GM20431 (cell line): Measurements from ENCODE around the gene STRC.
"Not testable (repeated sequence)": the region's sequence is repeated elsewhere in the genome, so short reads cannot be mapped to it uniquely, and the experiment has no call there.

Experiments
- in situ Hi-C: fragments of 300-500 bp; cut with MseI, MboI; formaldehyde crosslinking; loops from one replicate; pipeline ENCODE4 v1.15.0; 2020; ENCODE audit warnings: low sequenced_read_pairs; ENCODE audit not compliant: unreplicated experiment

The STRC gene

DNA sequence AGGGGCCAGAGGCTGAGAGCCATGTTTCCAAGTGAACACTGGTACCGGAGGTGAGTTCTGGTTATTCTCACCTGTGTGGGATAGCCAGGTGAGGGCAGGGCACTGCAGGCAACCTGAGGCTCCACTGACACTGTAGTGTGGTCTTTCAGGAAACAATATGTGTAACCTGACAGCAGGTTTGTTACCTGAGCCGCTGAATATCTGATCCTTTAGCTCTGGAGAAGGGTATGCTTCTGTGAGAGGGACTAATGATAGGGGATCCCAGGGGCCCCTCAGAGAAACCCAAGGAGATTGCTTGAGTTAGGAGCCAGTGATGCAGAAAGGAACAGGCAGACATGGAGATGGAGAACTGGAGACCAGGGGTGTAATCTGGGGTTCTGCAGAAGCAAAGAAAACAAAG is at the start of gene STRC:
Gene STRC, minus strand, starts transcription at position 101 of the 400 bp plus-strand sequence. Its CDS starts 78 bp downstream, at position 23.
- in situ Hi-C loops = not testable (repeated sequence)

DNA sequence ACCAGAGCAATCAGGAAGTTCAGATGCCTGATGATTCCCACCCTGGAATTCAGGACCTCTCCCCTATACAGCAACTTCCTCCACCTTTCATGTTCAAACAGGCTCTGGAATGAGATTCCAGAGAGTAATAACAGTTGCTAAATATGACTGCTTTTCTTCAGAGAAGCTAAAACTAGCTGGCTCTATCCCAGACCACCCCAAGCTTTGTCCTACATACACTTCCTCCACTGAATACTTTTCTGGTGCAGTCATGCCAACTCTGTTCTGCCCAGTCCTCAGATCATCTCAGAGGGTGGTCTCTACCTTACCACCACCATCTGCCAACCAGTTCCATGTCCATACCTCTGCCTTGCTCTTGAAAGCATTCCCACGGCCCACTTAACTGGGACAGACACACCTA is 47.6 kb upstream of the STRC start:
- in situ Hi-C loops = not testable (repeated sequence)

DNA sequence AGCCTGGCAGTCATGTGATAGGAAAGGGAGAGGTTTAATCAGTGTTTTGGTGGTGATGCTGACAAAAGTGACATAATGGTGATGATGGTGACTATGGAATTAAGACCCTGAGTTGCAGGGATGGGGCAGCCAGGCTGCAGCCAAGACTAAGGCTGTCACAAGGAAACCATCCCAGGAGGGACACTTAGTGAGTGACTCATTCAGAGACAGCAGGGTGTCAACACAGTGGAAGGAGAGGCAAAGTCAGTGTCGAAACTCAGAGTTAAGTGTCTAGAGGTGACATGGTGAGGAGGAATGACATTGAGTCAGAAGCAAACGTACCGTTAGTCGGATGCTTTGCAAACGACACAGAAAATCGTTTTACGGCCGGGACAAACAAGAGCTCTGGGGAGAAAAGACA is 44.7 kb upstream of the STRC start:
- in situ Hi-C loops = not testable (repeated sequence)

DNA sequence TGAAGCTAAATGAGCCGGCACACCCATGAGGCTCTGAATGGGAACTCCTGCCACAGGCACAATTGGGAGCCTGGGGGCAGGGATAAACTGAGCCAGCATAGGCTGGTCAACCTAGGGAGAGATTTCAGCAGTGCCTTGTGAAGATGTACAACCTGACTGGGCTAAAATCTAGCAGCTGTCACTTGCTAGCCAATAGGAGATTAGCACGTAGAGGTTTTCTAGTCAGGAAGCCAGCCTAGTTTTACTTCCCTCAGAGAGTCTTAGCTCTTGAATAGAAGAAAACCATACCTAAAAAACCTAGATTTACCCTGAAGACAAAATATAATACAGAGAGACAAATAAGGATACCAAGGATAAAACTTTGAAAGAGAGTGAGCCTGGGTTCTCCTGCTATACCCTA is 43.7 kb upstream of the STRC start:
- in situ Hi-C loops = not testable (repeated sequence)

DNA sequence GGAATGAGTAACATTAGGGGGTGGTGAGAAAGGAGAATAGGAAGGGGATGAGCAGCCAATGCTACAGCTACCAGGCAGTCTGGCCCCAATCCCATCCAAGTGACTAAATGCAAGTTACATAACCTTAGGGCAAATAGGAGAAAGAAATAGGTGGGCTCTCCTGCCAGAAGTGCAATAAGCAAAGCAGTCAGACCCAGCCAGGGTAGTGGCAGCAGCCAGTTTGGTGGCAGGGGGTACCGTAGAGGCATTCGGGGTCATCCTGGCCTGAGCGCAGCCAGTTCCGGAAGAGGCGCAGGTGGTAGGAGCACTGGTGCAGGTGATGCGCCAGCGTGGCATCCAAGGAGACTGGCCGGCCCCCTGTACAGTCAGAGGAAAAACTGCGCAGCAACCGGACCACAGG is 41.1 kb upstream of the STRC start:
- in situ Hi-C loops = not testable (repeated sequence)

DNA sequence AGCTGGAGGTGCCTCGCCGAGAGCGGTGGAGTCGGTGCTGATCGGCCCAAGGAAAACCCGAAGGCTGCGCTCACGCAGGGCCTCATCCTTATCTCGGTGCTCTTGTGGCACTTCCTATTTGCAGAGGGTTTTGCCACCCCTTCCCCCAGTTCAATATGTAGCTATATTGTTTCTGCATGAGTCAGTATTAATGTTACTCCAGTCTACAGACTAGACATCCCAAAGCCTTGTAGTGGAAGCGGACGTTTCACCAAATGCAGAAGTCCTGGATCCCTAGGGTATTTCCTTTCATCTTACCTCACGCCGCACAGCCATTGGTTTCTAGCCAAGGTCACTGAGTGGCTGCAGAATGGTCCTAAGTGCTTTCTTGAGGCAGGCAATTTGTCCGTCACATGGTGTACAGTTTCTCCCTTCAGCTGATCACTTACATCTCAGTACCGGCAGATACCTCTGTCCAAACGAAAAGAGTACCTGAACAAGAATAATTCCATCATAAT is 30.9 kb upstream of the STRC start:
- in situ Hi-C loops = not testable (repeated sequence)

DNA sequence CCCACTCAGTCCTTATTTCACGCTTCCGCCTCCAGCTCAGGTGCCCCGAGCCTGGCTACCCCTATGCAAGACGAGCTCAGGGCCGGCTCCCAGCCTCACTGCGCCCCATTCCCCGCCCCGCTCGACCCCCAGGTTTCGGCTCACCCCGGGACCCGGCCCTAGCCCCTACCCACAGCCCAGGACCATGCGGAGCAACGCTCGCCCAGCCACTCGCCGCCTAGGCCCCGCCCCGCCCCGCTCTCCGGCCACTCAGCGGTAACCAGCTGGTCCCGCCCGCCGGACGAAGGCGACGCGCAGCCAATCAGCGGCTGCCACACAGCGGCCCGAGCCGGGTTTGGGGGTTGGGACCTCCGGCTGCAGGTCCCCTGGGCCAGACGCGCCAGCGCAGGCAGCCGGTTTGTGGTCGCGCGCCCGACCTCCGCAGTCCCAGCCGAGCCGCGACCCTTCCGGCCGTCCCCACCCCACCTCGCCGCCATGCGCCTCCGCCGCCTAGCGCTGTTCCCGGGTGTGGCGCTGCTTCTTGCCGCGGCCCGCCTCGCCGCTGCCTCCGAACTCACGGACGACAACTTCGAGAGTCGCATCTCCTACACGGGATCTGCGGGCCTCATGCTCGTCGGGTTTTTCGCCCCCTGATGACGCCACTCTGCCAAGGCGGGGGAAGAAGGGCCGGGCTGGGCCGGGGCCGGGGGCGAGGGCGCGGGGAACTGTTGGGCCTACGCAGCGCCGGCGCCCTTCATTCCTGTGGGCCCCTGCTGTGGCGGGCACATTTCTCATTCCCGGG is 30.2 kb upstream of the STRC start, which contains the start of gene CATSPER2:
Gene CATSPER2, minus strand, starts transcription at position 196 of the 781 bp plus-strand sequence. CDS start 783 bp downstream, outside the sequence.
- in situ Hi-C loops = no loop called here

DNA sequence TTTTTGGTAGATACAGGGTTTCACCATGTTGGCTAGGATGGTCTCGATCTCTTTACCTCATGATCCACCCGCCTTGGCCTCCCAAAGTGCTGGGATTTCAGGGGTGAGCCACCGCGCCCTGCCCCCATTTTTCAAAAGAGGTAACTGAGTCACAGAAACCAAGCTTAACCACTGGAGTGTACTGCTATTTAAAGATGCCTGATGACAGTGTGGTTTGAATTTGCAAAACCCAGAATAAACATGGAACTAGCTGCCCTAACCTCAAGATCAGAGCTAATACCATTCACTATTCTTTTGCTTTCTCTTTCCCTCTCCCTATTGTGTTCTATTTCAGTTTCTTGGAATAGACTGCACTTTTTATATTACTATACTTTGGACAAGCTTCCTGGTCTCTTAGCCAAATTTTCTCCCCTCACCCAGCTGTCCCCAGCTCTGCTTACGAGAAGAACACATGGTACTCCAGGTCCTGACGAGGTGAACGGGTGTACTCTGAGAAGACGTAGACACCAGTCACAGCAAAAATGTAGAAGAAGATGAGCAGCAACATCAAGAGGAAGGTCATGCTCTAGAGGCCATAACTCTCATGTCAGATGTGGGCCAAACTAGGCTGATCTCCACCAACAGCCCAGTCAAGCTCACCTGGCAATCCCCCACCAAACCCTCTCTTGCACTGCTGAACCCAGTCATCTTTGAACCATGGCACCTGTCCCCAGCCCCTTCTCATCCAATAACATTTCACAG is 20.0 kb upstream of the STRC start:
- in situ Hi-C loops = not testable (repeated sequence)

DNA sequence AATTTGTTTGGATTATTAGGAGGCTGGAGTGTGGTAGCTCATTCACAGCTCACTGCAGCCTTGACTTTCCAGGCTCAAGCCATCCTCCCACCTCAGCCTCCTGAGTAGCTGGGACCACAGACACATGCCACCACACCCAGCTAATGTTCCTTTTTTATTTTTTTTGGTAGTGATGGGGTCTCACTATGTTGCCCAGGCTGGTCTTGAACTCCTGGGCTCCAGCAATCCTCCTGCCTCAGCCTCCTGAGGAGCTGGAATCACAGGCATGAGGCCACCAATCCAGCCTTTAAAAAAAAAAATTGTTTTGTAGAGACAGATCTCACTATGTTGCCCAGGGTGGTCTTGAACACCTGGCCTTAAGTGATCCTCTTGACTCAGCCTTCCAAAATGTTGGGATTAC is 8.3 kb upstream of the STRC start:
- in situ Hi-C loops = not testable (repeated sequence)

DNA sequence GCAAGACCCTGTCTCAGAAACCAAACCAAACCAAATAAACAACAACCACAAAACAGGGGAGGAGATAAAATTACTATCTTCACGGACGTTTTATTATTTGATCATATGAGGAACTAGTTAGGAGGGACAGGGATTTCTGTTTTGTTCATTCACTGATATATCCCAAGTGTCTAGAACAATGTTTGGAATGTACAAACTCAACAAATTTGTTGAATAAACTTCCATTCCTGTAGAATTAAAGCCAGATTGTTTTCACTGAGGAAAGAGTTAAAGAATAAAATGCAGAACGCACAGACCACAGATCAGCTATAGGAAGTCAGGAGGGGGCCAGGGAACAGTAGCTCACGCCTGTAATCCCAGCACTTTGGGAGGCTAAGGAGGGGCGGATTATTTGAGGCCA is 6.5 kb upstream of the STRC start:
- in situ Hi-C loops = no loop called here

DNA sequence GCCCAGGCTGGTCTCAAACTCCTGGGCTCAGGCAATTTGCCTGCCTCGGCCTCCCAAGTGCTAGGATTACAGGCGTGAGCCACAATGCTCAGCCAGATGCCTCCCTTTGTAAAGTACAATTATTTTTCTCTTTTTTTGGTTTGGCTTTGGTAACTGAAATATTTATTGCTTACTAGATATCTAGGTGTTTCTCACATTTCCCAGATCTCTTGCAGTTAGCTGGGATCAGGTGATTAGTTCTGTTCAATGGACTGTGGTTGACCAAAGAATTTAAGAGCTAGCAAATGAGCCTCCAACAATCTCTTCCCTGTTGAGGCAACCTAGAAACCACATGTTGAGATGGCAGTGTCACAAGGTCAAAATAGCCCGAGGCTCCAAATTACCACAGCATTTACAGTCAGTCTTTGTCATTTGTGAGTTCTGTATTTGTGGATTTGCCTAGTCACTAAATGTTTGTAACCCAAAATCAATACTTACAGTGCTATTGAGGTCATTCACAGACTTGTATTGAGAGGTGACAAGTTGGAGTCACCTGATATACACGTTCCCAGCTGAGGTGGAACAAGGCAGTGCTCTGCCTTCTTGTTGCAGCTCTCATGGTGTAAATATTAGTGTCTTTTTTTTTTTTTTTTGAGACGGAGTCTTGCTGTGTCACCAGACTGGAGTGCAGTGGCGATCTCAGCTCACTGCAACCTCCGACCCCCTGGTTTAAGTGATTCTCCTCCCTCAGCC is 3.6 kb upstream of the STRC start:
- in situ Hi-C loops = not testable (repeated sequence)

DNA sequence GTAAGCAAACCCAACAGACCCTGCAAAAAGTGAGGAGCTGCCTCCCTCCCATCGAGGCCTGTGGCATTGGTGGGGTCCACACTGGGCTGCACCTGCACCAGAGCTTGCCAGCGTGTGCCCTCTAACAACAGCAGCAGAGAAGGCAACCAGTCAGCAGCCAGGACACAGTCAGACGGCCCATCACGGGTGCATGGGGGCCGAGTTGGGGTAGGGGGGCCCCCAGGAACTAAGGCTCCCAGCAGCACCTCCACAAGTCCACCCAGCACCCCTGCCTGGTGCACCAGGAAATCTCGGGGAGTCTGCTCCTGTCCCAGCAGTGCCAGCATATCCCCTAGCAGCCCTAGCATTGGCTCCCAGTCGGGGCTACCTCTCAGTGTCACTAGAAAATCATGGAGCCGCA is 850 bp downstream of the STRC start:
- in situ Hi-C loops = not testable (repeated sequence)

DNA sequence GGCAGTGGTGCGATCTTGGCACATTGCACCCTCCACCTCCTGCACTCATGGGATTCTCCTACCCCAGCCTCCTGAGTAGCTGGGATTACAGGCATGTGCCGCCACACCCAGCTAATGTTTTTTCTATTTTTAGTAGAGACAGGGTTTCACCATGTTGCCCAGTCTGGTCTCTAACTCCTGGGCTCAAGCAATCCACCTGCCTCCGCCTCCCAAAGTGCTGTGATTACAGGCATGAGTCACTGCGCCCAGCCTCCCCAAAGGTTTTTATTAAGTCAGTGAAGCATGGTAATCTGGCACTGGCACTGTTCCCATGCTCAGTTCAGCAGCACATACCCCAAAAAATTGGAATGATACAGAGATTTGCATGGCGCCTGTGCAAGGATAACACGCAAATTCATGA is 16.4 kb downstream of the STRC start:
- in situ Hi-C loops = not testable (repeated sequence)

DNA sequence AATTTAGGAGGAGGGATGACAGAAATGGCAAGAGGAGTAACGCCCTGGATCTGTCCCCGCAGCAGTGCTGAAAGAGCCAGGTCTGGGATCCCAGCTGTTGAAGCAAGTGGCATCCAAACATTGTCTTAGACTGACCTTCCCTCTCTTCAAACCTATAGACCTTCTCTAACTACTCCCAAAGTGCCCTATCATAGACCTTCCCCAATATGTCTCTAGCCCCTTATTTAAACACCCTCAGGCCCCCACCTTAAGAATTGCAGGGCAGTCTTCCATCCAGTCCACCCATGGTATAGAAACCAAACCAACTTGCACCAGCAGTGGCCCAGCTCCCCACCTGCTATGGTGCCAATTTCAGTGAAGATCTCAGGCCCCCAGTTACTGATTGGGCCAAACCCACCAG is 18.4 kb downstream of the STRC start:
- in situ Hi-C loops = not testable (repeated sequence)

DNA sequence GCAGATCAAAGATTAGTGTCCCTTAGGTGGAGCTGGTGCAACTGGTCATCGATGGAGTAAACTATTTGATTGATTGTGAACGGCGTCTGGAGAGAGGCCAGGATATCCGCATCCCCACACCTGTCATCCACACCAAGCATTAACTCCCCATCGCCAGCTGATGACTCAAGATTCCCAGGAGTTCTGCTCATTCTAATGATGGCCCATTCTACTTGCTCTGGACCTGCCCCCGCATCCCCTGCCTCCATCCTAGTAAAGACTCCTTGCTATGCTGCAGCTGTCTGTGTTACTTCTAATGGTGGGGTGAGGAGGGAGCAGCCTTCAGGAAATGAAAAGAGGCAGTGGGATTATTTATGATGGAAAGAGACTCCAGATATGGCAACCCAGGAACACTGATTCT is 19.5 kb downstream of the STRC start:
- in situ Hi-C loops = not testable (repeated sequence)

DNA sequence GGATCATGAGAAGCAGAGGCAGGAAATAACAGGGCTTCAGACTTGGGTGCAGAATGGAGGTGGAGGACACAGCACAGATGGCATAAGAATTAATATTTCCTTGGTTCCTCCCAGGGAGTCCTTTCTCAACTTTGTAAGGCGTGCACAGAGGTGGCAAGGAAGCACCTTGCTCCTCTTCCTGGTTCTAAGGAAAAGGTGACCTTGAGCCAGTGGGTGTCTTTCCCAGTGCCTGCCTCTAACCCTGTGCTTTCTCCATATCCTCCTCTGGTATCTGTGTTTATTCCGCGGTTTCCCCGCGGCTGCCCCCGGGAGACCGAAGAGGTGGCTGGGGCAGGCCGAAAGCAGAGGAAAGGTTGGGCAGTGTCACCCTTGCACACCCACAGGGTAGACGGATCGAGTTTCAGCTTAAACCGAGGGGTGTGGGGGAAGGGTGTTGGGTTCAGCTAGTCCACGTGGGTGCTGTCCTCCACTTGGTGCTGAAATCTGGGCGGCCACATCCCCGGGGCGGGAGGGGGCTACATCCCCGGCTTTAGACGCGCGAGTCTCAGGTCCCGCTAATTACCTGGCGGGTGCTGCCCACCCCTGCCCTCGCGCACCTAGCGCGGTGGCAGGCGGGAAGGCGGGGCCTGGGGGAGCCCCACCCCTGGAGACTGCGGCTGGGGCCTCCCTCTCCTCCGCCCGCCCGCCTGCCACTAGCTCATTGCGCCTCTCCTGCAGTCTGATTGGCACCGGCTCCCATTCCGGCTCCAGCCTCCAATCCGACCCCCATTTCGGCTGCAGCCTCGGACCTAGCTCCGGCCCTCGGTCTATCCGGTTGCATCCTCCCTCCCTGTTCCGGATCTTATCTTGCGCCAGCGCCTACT is 25.0 kb downstream of the STRC start, which contains the start of gene CKMT1B:
Gene CKMT1B, plus strand, starts transcription at position 700 of the 863 bp plus-strand sequence. CDS start 192 bp downstream, outside the sequence.
- in situ Hi-C loops = not testable (repeated sequence)

DNA sequence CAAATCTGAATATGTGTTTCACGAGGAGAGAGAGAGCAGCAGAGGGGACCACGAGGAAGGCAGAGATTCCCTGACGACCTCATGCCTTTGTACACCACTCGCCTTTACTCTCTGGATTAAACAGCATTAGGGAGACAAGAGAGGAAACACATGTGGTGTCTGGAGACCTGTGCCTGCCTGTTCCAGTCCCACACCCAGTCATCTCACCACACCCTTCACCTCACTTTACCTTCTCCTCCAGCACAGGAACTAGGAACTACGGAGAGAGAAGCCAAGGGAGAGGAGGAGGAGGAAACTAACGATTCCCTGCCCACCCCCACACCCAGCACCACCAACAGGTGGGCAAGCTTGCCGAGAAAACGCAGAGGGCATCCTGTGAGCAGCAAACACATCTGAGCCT is 25.8 kb downstream of the STRC start:
- in situ Hi-C loops = not testable (repeated sequence)

DNA sequence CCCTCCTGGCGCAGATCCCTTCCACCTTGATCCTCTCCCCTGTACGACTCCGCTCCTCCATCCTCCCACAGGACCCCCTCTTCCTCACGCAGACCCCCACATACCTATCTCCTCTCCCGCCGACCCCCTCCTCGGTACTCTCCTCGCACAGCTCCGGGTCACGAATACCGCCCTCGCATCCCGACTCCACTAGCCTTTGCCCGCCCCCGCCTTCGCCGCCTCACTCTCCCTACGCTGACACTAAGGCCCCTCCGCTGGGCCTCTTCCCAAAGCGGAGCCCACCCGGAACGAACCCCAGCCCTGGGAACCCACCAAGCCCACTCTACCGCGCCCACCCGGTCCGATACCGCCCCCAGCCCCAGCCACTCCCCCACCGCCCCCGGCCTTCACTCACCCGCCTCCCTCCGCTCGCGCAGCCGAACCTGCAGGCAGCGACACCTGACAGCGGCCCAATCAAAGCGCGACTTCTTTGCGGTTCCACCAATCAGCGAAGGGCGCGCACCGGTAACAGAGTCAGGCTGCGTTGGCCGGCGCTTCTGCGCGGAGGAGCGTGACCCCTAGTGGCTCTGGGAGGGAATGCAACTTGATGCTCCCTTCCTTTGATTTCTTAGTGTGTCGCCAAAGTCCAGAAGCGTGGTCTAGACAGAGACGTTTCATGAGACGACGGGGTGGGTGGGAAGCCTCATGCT is 28.7 kb downstream of the STRC start, which contains the start of gene PPIP5K1:
Gene PPIP5K1, minus strand, starts transcription at position 431 of the 689 bp plus-strand sequence. CDS start 5,704 bp downstream, outside the sequence.
- in situ Hi-C loops = not testable (repeated sequence)

DNA sequence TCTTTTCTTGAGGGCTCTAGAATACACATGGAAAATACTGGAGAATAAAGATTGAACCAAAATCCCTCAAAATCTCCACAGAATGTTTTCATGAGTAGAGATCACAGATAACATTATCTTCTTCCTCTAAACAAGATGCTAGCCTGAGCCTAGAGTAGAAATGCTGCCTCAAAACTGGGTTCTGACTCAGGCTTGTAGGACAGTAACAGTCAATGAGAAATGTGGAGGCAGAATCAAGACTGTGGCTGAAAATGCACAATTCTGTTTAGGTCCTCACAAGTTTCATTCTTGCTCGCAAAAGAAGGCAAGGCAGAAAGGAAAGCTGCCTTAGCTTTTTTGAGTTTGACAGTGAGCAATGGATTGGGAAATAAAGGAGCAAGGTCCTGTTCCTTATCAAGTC is 44.0 kb downstream of the STRC start:
- in situ Hi-C loops = not testable (repeated sequence)
